Sigmoid colon (tissue), 7 donors: ENCODE data around the gene NRXN2. TPM values are rescaled to one million over a fixed set of nuclear protein-coding genes. Genes with fewer than 3 reads are reported as not detected.
"Not testable (repeated sequence)": the region's sequence is repeated elsewhere in the genome, so short reads cannot be mapped to it uniquely, and the experiment has no call there.

Experiments
- DNase-seq: peaks from one replicate; pipeline ENCODE4 v3.0.0-alpha.2; 2019
- H3K27ac ChIP-seq, 4 donors: fragments of 200-600 bp; sonication (generic); one replicate each; pipeline ENCODE4 v1.5.1; 2016 to 2019; ENCODE audit warnings: mild to moderate bottlenecking in 1 of 4
- H3K27me3 ChIP-seq, 3 donors: fragments of 200-600 bp; sonication (generic); one replicate each; pipeline ENCODE4 v1.5.1; 2019; ENCODE audit warnings: mild to moderate bottlenecking in 1 of 3
- H3K36me3 ChIP-seq, 4 donors: fragments of 200-600 bp; sonication (generic); one replicate each; pipeline ENCODE4 v1.5.1; 2016 to 2019
- H3K4me1 ChIP-seq, 4 donors: fragments of 200-600 bp; sonication (generic); one replicate each; pipeline ENCODE4 v1.5.1; 2017 to 2019
- H3K4me3 ChIP-seq, 4 donors: fragments of 200-600 bp; sonication (generic); one replicate each; pipeline ENCODE4 v1.5.1; 2017 to 2019; ENCODE audit warnings: mild to moderate bottlenecking in 2 of 4, moderate library complexity in 1 of 4
- H3K9me3 ChIP-seq, 4 donors: fragments of 200-600 bp in 3 of 4; sonication (generic) in 3 of 4; one replicate each; pipeline versions ENCODE4 v1.5.1 to v1.6.1; 2013 to 2019
- CTCF ChIP-seq, 4 experiments: fragments of 450-650 bp in 3 of 4; fragments of 200-600 bp in 1 of 4; IDR thresholded peaks; one replicate each; pipeline ENCODE4 v1.5.1; 2016 to 2019; ENCODE audit warnings: antibody characterized with exemption in 4 of 4, mild to moderate bottlenecking in 3 of 4, moderate library complexity in 2 of 4
- EP300 ChIP-seq, 4 donors: sonication (generic); formaldehyde crosslinking; IDR thresholded peaks; one replicate each; pipeline ENCODE4 v1.6.1; 2017; ENCODE audit warnings: antibody characterized with exemption in 4 of 4
- POLR2A ChIP-seq, 2 donors: fragments of 450-650 bp; IDR thresholded peaks; one replicate each; pipeline ENCODE4 v1.6.1; 2016; ENCODE audit warnings: antibody characterized with exemption in 2 of 2, mild to moderate bottlenecking in 2 of 2, moderate library complexity in 2 of 2
- POLR2AphosphoS5 ChIP-seq, 4 donors: sonication (generic); formaldehyde crosslinking; IDR thresholded peaks; one replicate each; pipeline ENCODE4 v1.6.1; 2017; ENCODE audit warnings: antibody characterized with exemption in 4 of 4
- WGBS, 2 donors: extraction: QIAGEN DNeasy Blood & Tissue Kit; methylation state at CpG; one replicate each; pipeline ENCODE4 v1.1.7; 2013; 5-methylcytosine and 5-hydroxymethylcytosine counted together
- intact Hi-C: fragments of 100-400 bp; cut with DNase I; formaldehyde crosslinking; loops from one replicate; pipeline ENCODE4 v1.15.1; 2023
- polyA plus RNA-seq, 3 donors: library from polyadenylated mRNA; stranded (reverse); fragments of 200-250 nt; gene quantifications; one replicate each; pipeline ENCODE4 v1.2.3, GENCODE V29; 2013
- total RNA-seq, 4 donors: library from RNA; depleted of rRNA; stranded (reverse); fragments of >200 nt; gene quantifications; one replicate each; pipeline ENCODE4 v1.1.0, GENCODE V29; 2016
- donor health status: healthy with polysubstance abuse.
- donor health status: Bipolar disorder and iron deficiency.
- donor health status: healthy.

NRXN2 gene
- total and polyA plus RNA-seq, 7 donors: 0.23 to 20.5 (median 6.8) TPM

GRCh38 chr11:64563966-64564365, 159.0 kb downstream of the NRXN2 start:
- no peak for DNase-seq
- 88 to 91% methylated on average over 12 of the region's 12 CpGs for WGBS, 2 donors
- Histone ChIP-seq H3K9me3 (no peaks in the 10 kb centered on the region), H3K4me1 (no peaks in the 10 kb centered on the region), H3K27ac (no peak overlapping the region), H3K4me3 (no peak overlapping the region), H3K36me3 (no peaks in the 10 kb centered on the region), H3K27me3 (no peaks in the 10 kb centered on the region)
- intact Hi-C loops: no loop called here
- TF ChIP-seq POLR2A (IDR thresholded peaks at IDR 0.05): no peak
- TF ChIP-seq POLR2AphosphoS5 (IDR thresholded peaks at IDR 0.05): no peak
- no peak for TF ChIP-seq CTCF (IDR thresholded peaks at IDR 0.05)
- TF ChIP-seq EP300 (IDR thresholded peaks at IDR 0.05): no peak

- no peak overlapping the region for H3K4me3 ChIP-seq
- intact Hi-C loops: no loop called here
- no peaks in the 10 kb centered on the region for H3K36me3 ChIP-seq
- H3K27me3 ChIP-seq: no peaks in the 10 kb centered on the region
- no peaks in the 10 kb centered on the region for H3K9me3 ChIP-seq
- no peak overlapping the region for H3K27ac ChIP-seq
- no peaks in the 10 kb centered on the region for H3K4me1 ChIP-seq
- no peak for DNase-seq
- no peak for TF ChIP-seq EP300 (IDR thresholded peaks at IDR 0.05)
- TF ChIP-seq CTCF (IDR thresholded peaks at IDR 0.05): no peak
- TF ChIP-seq POLR2AphosphoS5 (IDR thresholded peaks at IDR 0.05): no peak
- no peak for TF ChIP-seq POLR2A (IDR thresholded peaks at IDR 0.05)
- 93% methylated on average over 15 of the region's 15 CpGs for WGBS, 2 donors
These were observed 160.2 kb downstream of the NRXN2 start for GRCh38 chr11:64562723-64563351.

GRCh38 chr11:64561984-64562722, 160.8 kb downstream of the NRXN2 start:
- Histone ChIP-seq H3K27me3 (no peaks in the 10 kb centered on the region), H3K9me3 (no peaks in the 10 kb centered on the region), H3K27ac (no peak overlapping the region), H3K4me3 (no peak overlapping the region), H3K4me1 (no peaks in the 10 kb centered on the region), H3K36me3 (no peaks in the 10 kb centered on the region)
- TF ChIP-seq CTCF (IDR thresholded peaks at IDR 0.05): no peak
- TF ChIP-seq EP300 (IDR thresholded peaks at IDR 0.05): no peak
- no peak for TF ChIP-seq POLR2A (IDR thresholded peaks at IDR 0.05)
- TF ChIP-seq POLR2AphosphoS5 (IDR thresholded peaks at IDR 0.05): no peak
- intact Hi-C loops: no loop called here
- DNase-seq: no peak
- 92 to 93% methylated on average over 29 of the region's 29 CpGs for WGBS, 2 donors

GRCh38 chr11:64561429-64561828, 161.6 kb downstream of the NRXN2 start:
- whole genome bisulfite sequencing, 2 donors: 91 to 93% methylated on average over 3 of the region's 3 CpGs
- intact Hi-C loops, H3K4me3 ChIP-seq, H3K9me3 ChIP-seq, H3K27me3 ChIP-seq, H3K27ac ChIP-seq, H3K4me1 ChIP-seq, H3K36me3 ChIP-seq: not testable (repeated sequence)
- peak; percentile 27 for DNase-seq

GRCh38 chr11:64560941-64561340, 162.1 kb downstream of the NRXN2 start:
- peaks cover 0 to under 1% (median 0%) of the 10 kb centered on the region in 4 donors for H3K4me1 ChIP-seq
- no peak overlapping the region for H3K27ac ChIP-seq
- WGBS, 2 donors: 89 to 92% methylated on average over 16 of the region's 16 CpGs
- no peaks in the 10 kb centered on the region for H3K9me3 ChIP-seq
- no peaks in the 10 kb centered on the region for H3K27me3 ChIP-seq
- H3K36me3 ChIP-seq: no peaks in the 10 kb centered on the region
- peak; percentile 21 for DNase-seq
- no peak overlapping the region for H3K4me3 ChIP-seq
- TF ChIP-seq EP300 (IDR thresholded peaks at IDR 0.05) (no peak), POLR2A (IDR thresholded peaks at IDR 0.05) (no peak), CTCF (IDR thresholded peaks at IDR 0.05) (no peak), POLR2AphosphoS5 (IDR thresholded peaks at IDR 0.05) (no peak)
- intact Hi-C loops: no loop called here
